ENCODE data around the gene CSF2RB. TPM values are rescaled to one million over a fixed set of nuclear protein-coding genes. Genes with fewer than 3 reads are reported as not detected.

Gene CSF2RB
- total RNA-seq, 1 experiment from 2014 or later = not detected

Other genes starting within 250 kb of the CSF2RB start
- gene CACNG2, start 209.9 kb upstream of the CSF2RB start, total RNA-seq (2021) = not detected in 2 replicates
- 74.2 and 84.2 TPM in 2 replicates for gene IFT27, start 137.5 kb upstream of the CSF2RB start, total RNA-seq (2021)
- gene PVALB, start 96.6 kb upstream of the CSF2RB start, total RNA-seq (2021) = not detected in 2 replicates
- gene NCF4, start 52.6 kb upstream of the CSF2RB start, total RNA-seq (2021) = 3.9 and 4.5 TPM in 2 replicates
- gene TST, start 105.8 kb downstream of the CSF2RB start, total RNA-seq (2021) = 99.4 and 123 TPM in 2 replicates
- gene MPST, start 106.1 kb downstream of the CSF2RB start, total RNA-seq (2021) = 75.9 and 109 TPM in 2 replicates
- 29.5 and 32.6 TPM in 2 replicates for gene KCTD17, start 138.1 kb downstream of the CSF2RB start, total RNA-seq (2021)
- gene TMPRSS6, start 196.1 kb downstream of the CSF2RB start, total RNA-seq (2021) = 0.79 and 0.88 TPM in 2 replicates
- 0.46 and 1.0 TPM in 2 replicates for gene IL2RB, start 236.3 kb downstream of the CSF2RB start, total RNA-seq (2021)